A549 (cell line): ENCODE measurements around the gene EEF1A1. TPM values are rescaled to one million over a fixed set of nuclear protein-coding genes. Genes with fewer than 3 reads are reported as not detected.
A peak's percentile ranks its signal among the peaks of the same experiment; 100 is the strongest.

Experiments
- ATAC-seq, 2 experiments: fragments of 200-7000 bp in 1 of 2; fragments of >200 bp in 1 of 2; cut with Nextera tagmentation in 1 of 2; cut with Tn5 transposase in 1 of 2; 3 replicates each; pipeline versions ENCODE4 v1.8.0 to v1.9.1; 2018 to 2020; ENCODE audit warnings: mild to moderate bottlenecking in 1 of 2, moderate library complexity in 1 of 2
- CTCF ChIA-PET: fragments of 300-600 bp; sonication (Branson Sonifier 250); formaldehyde crosslinking; extraction: SDS; loops from one replicate; lab custom pipeline; 2021; ENCODE audit warnings: antibody characterized with exemption, inconsistent platforms; lab: Yijun Ruan, JAX
- POLR2A ChIA-PET: fragments of 350-600 bp; formaldehyde crosslinking; extraction: SDS; loops from one replicate; lab custom pipeline; 2021; ENCODE audit warnings: antibody characterized with exemption, inconsistent platforms; lab: Yijun Ruan, JAX
- DNase-seq, 2 experiments: peaks; one replicate each; pipeline versions ENCODE4 v3.0.0 to v3.0.0-alpha.2; 2011 to 2016; ENCODE audit warnings: low read depth in 1 of 2, low spot score in 1 of 2
- FAIRE-seq: peaks from 2 replicates; lab custom pipeline; 2011; peaks lifted over from hg19 to GRCh38; lab: Jason Lieb, UNC
- H3K27ac ChIP-seq, 2 experiments: fragments of >200 bp; sonication (Bioruptor Twin); formaldehyde crosslinking; 3 replicates each; pipeline ENCODE4 v1.5.1; 2016 to 2017
- H3K4me1 ChIP-seq: fragments of >200 bp; sonication (Bioruptor Twin); formaldehyde crosslinking; 3 replicates; pipeline ENCODE4 v1.6.1; 2016
- H3K4me2 ChIP-seq: fragments of >200 bp; sonication (Bioruptor Twin); formaldehyde crosslinking; 3 replicates; pipeline ENCODE4 v1.6.1; 2016
- H3K4me3 ChIP-seq: fragments of >200 bp; sonication (Bioruptor Twin); formaldehyde crosslinking; 3 replicates; pipeline ENCODE4 v1.5.1; 2016
- H3K9me3 ChIP-seq: fragments of >200 bp; sonication (Bioruptor Twin); formaldehyde crosslinking; 3 replicates; pipeline ENCODE4 v1.6.1; 2016
- ATOH8 ChIP-seq: fragments of 250-450 bp; sonication (Bioruptor Pico); IDR thresholded peaks from 2 replicates; pipeline ENCODE4 v1.5.0; 2020; ENCODE audit warnings: low read depth, mild to moderate bottlenecking, moderate library complexity
- CTCF ChIP-seq: fragments of >200 bp; sonication (Bioruptor Twin); formaldehyde crosslinking; IDR thresholded peaks from 3 replicates; pipeline ENCODE4 v1.5.1; 2016
- E2F6 ChIP-seq: IDR thresholded peaks from 2 replicates; pipeline ENCODE4 v1.6.1; 2012; ENCODE audit warnings: low read depth, borderline replicate concordance
- EHF ChIP-seq: fragments of 250-450 bp; sonication (Bioruptor Pico); IDR thresholded peaks from 2 replicates; pipeline ENCODE4 v1.5.0; 2020; ENCODE audit warnings: mild to moderate bottlenecking
- ELK1 ChIP-seq: fragments of 150-350 bp; IDR thresholded peaks from 2 replicates; pipeline ENCODE4 v1.6.1; 2014; ENCODE audit warnings: low read depth, mild to moderate bottlenecking, low read length
- ESRRA ChIP-seq: fragments of 150-350 bp; IDR thresholded peaks from 2 replicates; pipeline ENCODE4 v1.6.1; 2014; ENCODE audit warnings: mild to moderate bottlenecking, low read length, borderline replicate concordance
- FOXS1 ChIP-seq: fragments of 250-450 bp; sonication (Bioruptor Pico); IDR thresholded peaks from 2 replicates; pipeline ENCODE4 v1.5.0; 2020; ENCODE audit warnings: mild to moderate bottlenecking, moderate library complexity
- GATA3 ChIP-seq: IDR thresholded peaks from 2 replicates; pipeline ENCODE4 v1.6.1; 2012; ENCODE audit warnings: borderline replicate concordance
- HDAC2 ChIP-seq: fragments of 200-600 bp; sonication (generic); IDR thresholded peaks from 2 replicates; pipeline ENCODE4 v1.6.1; 2016
- HES2 ChIP-seq: fragments of >200 bp; sonication (Bioruptor Twin); formaldehyde crosslinking; IDR thresholded peaks from 2 replicates; pipeline ENCODE4 v1.6.1; 2016
- HEYL ChIP-seq: fragments of 250-450 bp; sonication (Bioruptor Pico); IDR thresholded peaks from 2 replicates; pipeline ENCODE4 v1.8.0; 2021; ENCODE audit warnings: mild to moderate bottlenecking, moderate library complexity
- KDM1A ChIP-seq: fragments of 200-600 bp; sonication (generic); IDR thresholded peaks from 2 replicates; pipeline ENCODE4 v1.6.1; 2016; ENCODE audit warnings: low read depth, mild to moderate bottlenecking
- NFE2L2 ChIP-seq: fragments of 150-350 bp; conservative IDR thresholded peaks from 2 replicates; pipeline ENCODE4 v1.6.1; 2014; ENCODE audit warnings: low read length
- NPAS2 ChIP-seq: fragments of 250-450 bp; sonication (Bioruptor Pico); IDR thresholded peaks from 2 replicates; pipeline ENCODE4 v1.8.0; 2022; ENCODE audit warnings: mild to moderate bottlenecking, moderate library complexity, borderline replicate concordance
- RAD21 ChIP-seq, 2 experiments: fragments of >200 bp in 1 of 2; sonication (Bioruptor Twin) in 1 of 2; formaldehyde crosslinking in 1 of 2; IDR thresholded peaks in 1 of 2; conservative IDR thresholded peaks in 1 of 2; 2 replicates in 1 of 2; 3 replicates in 1 of 2; pipeline ENCODE4 v1.6.1; 2012 to 2018; ENCODE audit warnings: inconsistent platforms in 1 of 2
- RARB ChIP-seq: fragments of 250-450 bp; sonication (Bioruptor Pico); IDR thresholded peaks from 2 replicates; pipeline ENCODE4 v1.8.0; 2021; ENCODE audit warnings: mild to moderate bottlenecking, moderate library complexity
- RCOR1 ChIP-seq: fragments of 150-350 bp; IDR thresholded peaks from 2 replicates; pipeline ENCODE4 v1.6.1; 2014; ENCODE audit warnings: antibody characterized with exemption, low read length, low read depth
- REST ChIP-seq: fragments of 200-600 bp; sonication (generic); IDR thresholded peaks from 2 replicates; pipeline ENCODE4 v1.6.1; 2016; ENCODE audit warnings: antibody characterized with exemption, mild to moderate bottlenecking, moderate library complexity
- RNF2 ChIP-seq: fragments of 200-600 bp; sonication (generic); IDR thresholded peaks from 2 replicates; pipeline ENCODE4 v1.6.1; 2016; ENCODE audit warnings: low read depth, mild to moderate bottlenecking, antibody characterized with exemption, moderate library complexity, borderline replicate concordance
- USF2 ChIP-seq: fragments of 450-650 bp; IDR thresholded peaks from 2 replicates; pipeline ENCODE4 v1.6.1; 2014; ENCODE audit warnings: antibody characterized with exemption
- ZC3H11A ChIP-seq: fragments of 450-650 bp; IDR thresholded peaks from 2 replicates; pipeline ENCODE4 v1.6.1; 2014; ENCODE audit warnings: antibody characterized with exemption, mild to moderate bottlenecking
- ZFP36 ChIP-seq: fragments of 450-650 bp; IDR thresholded peaks from 2 replicates; pipeline ENCODE4 v1.6.1; 2014; ENCODE audit warnings: borderline replicate concordance; ENCODE audit not compliant: partially characterized antibody
- ZSCAN20 ChIP-seq: fragments of 250-450 bp; sonication (Bioruptor Pico); IDR thresholded peaks from 2 replicates; pipeline ENCODE4 v1.8.0; 2022; ENCODE audit warnings: mild to moderate bottlenecking, moderate library complexity
- WGBS: methylation state at CpG from one replicate; pipeline ENCODE4 v1.1.6; 2017; ENCODE audit errors: missing lambda C conversion rate; 5-methylcytosine and 5-hydroxymethylcytosine counted together
- polyA plus RNA-seq, 4 experiments: library from polyadenylated mRNA; depleted of rRNA in 3 of 4; stranded (reverse); fragments of >200 nt; fragmentation: RNase III in 1 of 4; extraction: RNeasy Plus Mini Kit Qiagen cat#74134 plus additional on column Dnase treatment in 1 of 4; gene quantifications; 2 replicates in 3 of 4; 3 replicates in 1 of 4; pipeline ENCODE4 v1.2.3, GENCODE V29; 2011 to 2017

Gene EEF1A1
- polyA plus RNA-seq, 2 of the 4 experiments (the other 2 are of a cell fraction) = 5,660 to 9,755 TPM

GRCh38 chr6:73558624-73559398 is 38.0 kb upstream of the EEF1A1 start:
- H3K4me1 ChIP-seq = peaks cover 12% of the 10 kb centered on the region; the same call in 2 of the 3 replicates
- peak overlapping the region in 1 of 2 experiments; percentile 27; a peak in 3 of 6 replicates for H3K27ac ChIP-seq
- TF ChIP-seq USF2 (no peak), RNF2 (no peak), CTCF (no peak), RARB (CRISPR knock-in tag) (no peak), NPAS2 (CRISPR knock-in tag) (no peak), ZC3H11A (no peak), E2F6 (no peak), RCOR1 (no peak), EHF (no peak), HEYL (CRISPR knock-in tag) (no peak)
- POLR2A ChIA-PET = interaction anchor here (1.6 kb wide), 1 partner anchor 37 kb away, joined by 3 read pairs; no protein-coding TSS in a partner anchor
- FAIRE-seq = no peak
- H3K9me3 ChIP-seq = no peaks in the 10 kb centered on the region
- H3K4me2 ChIP-seq = no peak overlapping the region
- no peak overlapping the region for H3K4me3 ChIP-seq
- CTCF ChIA-PET = interaction anchor here (1.0 to 3.0 kb wide), 3 partner anchors 11 to 107 kb away, joined by 3 to 9 read pairs (median 9); no protein-coding TSS in a partner anchor
- no peak for ATAC-seq
- no peak for DNase-seq
- WGBS = 80% methylated on average over 4 of the region's 4 CpGs

- WGBS = 17% methylated on average over 1 of the region's 1 CpG
- Histone ChIP-seq H3K4me1 (peaks cover 12% of the 10 kb centered on the region; the same call in 2 of the 3 replicates), H3K9me3 (no peaks in the 10 kb centered on the region), H3K4me2 (no peak overlapping the region), H3K4me3 (no peak overlapping the region), H3K27ac (no peak overlapping the region)
- ATAC-seq (no peak; a peak in 1 of 6 replicates), DNase-seq (no peak), FAIRE-seq (no peak)
- CTCF ChIA-PET = interaction anchor here (1.0 to 3.0 kb wide), 4 partner anchors 10 to 24 kb away, joined by 3 to 9 read pairs (median 3); no protein-coding TSS in a partner anchor
- POLR2A ChIA-PET = no interaction called here
- TF ChIP-seq ZSCAN20 (CRISPR knock-in tag) (no peak), USF2 (no peak), NPAS2 (CRISPR knock-in tag) (no peak), ESRRA (no peak), ZC3H11A (no peak), ATOH8 (CRISPR knock-in tag) (no peak), HDAC2 (no peak), HES2 (no peak), GATA3 (no peak), FOXS1 (CRISPR knock-in tag) (no peak), RNF2 (no peak), RAD21 (conservative IDR thresholded peaks at IDR 0.05 in 1 of 2, IDR thresholded peaks at IDR 0.05 in 1 of 2) (no peak), ELK1 (no peak), REST (no peak), KDM1A (no peak), ZFP36 (no peak), NFE2L2 (no peak)
Measured at GRCh38 chr6:73556836-73557235, 36.0 kb upstream of the EEF1A1 start.
